Liver (tissue), 9 donors: ENCODE results near the gene APOL4. TPM values are rescaled to one million over a fixed set of nuclear protein-coding genes. Genes with fewer than 3 reads are reported as not detected.

ENCODE experiments used
- DNase-seq: peaks from one replicate; pipeline ENCODE4 v3.0.0-alpha.2; 2017; ENCODE audit warnings: low spot score
- H3K27ac ChIP-seq, 2 donors: one replicate each; pipeline ENCODE4 v1.7.0; 2013; ENCODE audit warnings: inconsistent platforms in 2 of 2, low read length in 2 of 2, control low read depth in 1 of 2, low read depth in 1 of 2, mild to moderate bottlenecking in 1 of 2
- H3K27me3 ChIP-seq, 4 donors: one replicate each; pipeline versions ENCODE4 v1.6.1 to v1.7.0; 2013; ENCODE audit warnings: low read length in 3 of 4, inconsistent platforms in 1 of 4, mild to moderate bottlenecking in 1 of 4, moderate library complexity in 1 of 4; ENCODE audit not compliant: control insufficient read depth in 4 of 4, insufficient read depth in 4 of 4
- H3K36me3 ChIP-seq, 4 donors: one replicate each; pipeline versions ENCODE4 v1.6.1 to v1.7.0; 2013; ENCODE audit warnings: low read length in 3 of 4, mild to moderate bottlenecking in 3 of 4, low read depth in 1 of 4, moderate library complexity in 1 of 4; ENCODE audit not compliant: control insufficient read depth in 4 of 4, insufficient read depth in 3 of 4
- H3K4me1 ChIP-seq, 4 donors: one replicate each; pipeline versions ENCODE4 v1.6.1 to v1.7.0; 2013; ENCODE audit warnings: low read length in 3 of 4, mild to moderate bottlenecking in 3 of 4, moderate library complexity in 1 of 4; ENCODE audit not compliant: control insufficient read depth in 4 of 4, insufficient read depth in 4 of 4
- H3K4me3 ChIP-seq, 3 donors: one replicate each; pipeline versions ENCODE4 v1.6.1 to v1.7.0; 2013; ENCODE audit warnings: low read length in 3 of 3, control low read depth in 1 of 3, low read depth in 1 of 3, mild to moderate bottlenecking in 1 of 3
- H3K9ac ChIP-seq, 2 donors: one replicate each; pipeline ENCODE4 v1.7.0; 2013; ENCODE audit warnings: low read length in 2 of 2, mild to moderate bottlenecking in 2 of 2, moderate library complexity in 2 of 2, control low read depth in 1 of 2, low read depth in 1 of 2
- H3K9me3 ChIP-seq, 4 donors: one replicate each; pipeline versions ENCODE4 v1.6.1 to v1.7.0; 2013; ENCODE audit warnings: low read length in 3 of 4; ENCODE audit not compliant: control insufficient read depth in 4 of 4
- EGR1 ChIP-seq, 2 donors: IDR thresholded peaks; 2 replicates each; pipeline ENCODE4 v1.6.1; 2016 to 2018; ENCODE audit warnings: antibody characterized with exemption in 2 of 2, low read depth in 2 of 2
- FOXA1 ChIP-seq: IDR thresholded peaks from 2 replicates; pipeline ENCODE4 v1.6.1; 2016; ENCODE audit warnings: antibody characterized with exemption
- FOXA2 ChIP-seq: IDR thresholded peaks from 2 replicates; pipeline ENCODE4 v1.6.1; 2016; ENCODE audit warnings: antibody characterized with exemption
- GABPA ChIP-seq, 2 donors: IDR thresholded peaks in 1 of 2; conservative IDR thresholded peaks in 1 of 2; 2 replicates each; pipeline ENCODE4 v1.6.1; 2016; ENCODE audit warnings: antibody characterized with exemption in 2 of 2, mild to moderate bottlenecking in 1 of 2, moderate library complexity in 1 of 2
- HNF4A ChIP-seq, 2 donors: conservative IDR thresholded peaks; 2 replicates each; pipeline ENCODE4 v1.6.1; 2016; ENCODE audit warnings: antibody characterized with exemption in 2 of 2, mild to moderate bottlenecking in 2 of 2
- HNF4G ChIP-seq: IDR thresholded peaks from 2 replicates; pipeline ENCODE4 v1.6.1; 2016; ENCODE audit warnings: antibody characterized with exemption
- JUND ChIP-seq, 2 donors: IDR thresholded peaks; 2 replicates each; pipeline ENCODE4 v1.6.1; 2016; ENCODE audit warnings: antibody characterized with exemption in 2 of 2
- RAD21 ChIP-seq, 2 donors: IDR thresholded peaks; 2 replicates each; pipeline ENCODE4 v1.6.1; 2016; ENCODE audit warnings: antibody characterized with exemption in 2 of 2, mild to moderate bottlenecking in 2 of 2
- RXRA ChIP-seq, 2 donors: IDR thresholded peaks; 2 replicates each; pipeline ENCODE4 v1.6.1; 2017 to 2018; ENCODE audit warnings: antibody characterized with exemption in 2 of 2, mild to moderate bottlenecking in 1 of 2
- SP1 ChIP-seq: IDR thresholded peaks from 2 replicates; pipeline ENCODE4 v1.6.1; 2018; ENCODE audit warnings: antibody characterized with exemption, mild to moderate bottlenecking
- YY1 ChIP-seq: IDR thresholded peaks from 2 replicates; pipeline ENCODE4 v1.6.1; 2016; ENCODE audit warnings: antibody characterized with exemption, mild to moderate bottlenecking
- WGBS: extraction: QIAGEN DNeasy Blood & Tissue Kit; methylation state at CpG from one replicate; pipeline ENCODE4 v1.1.7; 2013; 5-methylcytosine and 5-hydroxymethylcytosine counted together
- polyA plus RNA-seq, 2 donors: library from polyadenylated mRNA; stranded (reverse) in 1 of 2; unstranded in 1 of 2; fragments of 200-250 nt in 1 of 2; fragments of >200 nt in 1 of 2; fragmentation: Nextera tagmentation in 1 of 2; extraction: Ambion mirVana in 1 of 2; gene quantifications; one replicate each; pipeline versions ENCODE4 v1.2.1 to v1.2.3, GENCODE V29; 2013 to 2015
- total RNA-seq, 2 donors: library from RNA; depleted of rRNA; stranded (reverse); fragments of >200 nt; gene quantifications; one replicate each; pipeline ENCODE4 v1.2.3, GENCODE V29; 2014
- TF ChIP-seq, protein P1 (sequence below): fragments of 150-350 bp; IDR thresholded peaks from 2 replicates; pipeline ENCODE4 v1.5.1; 2017; ENCODE audit warnings: improper control_type of control experiment, low read depth, low read length; ENCODE audit not compliant: missing input control
- TF ChIP-seq, protein P2 (sequence below): IDR thresholded peaks from 2 replicates; pipeline ENCODE4 v1.6.1; 2016; ENCODE audit warnings: antibody characterized with exemption
- TF ChIP-seq, protein P3 (sequence below): IDR thresholded peaks from 2 replicates; pipeline ENCODE4 v1.6.1; 2016; ENCODE audit warnings: antibody characterized with exemption, mild to moderate bottlenecking
- TF ChIP-seq, protein P4 (sequence below): IDR thresholded peaks from 2 replicates; pipeline ENCODE4 v1.6.1; 2016; ENCODE audit warnings: antibody characterized with exemption
- TF ChIP-seq, protein P5 (sequence below): IDR thresholded peaks from 2 replicates; pipeline ENCODE4 v1.6.1; 2016; ENCODE audit warnings: antibody characterized with exemption
- donor health status: healthy.
- donor health status: healthy.
- donor health status: healthy.
- donor health status: healthy.
- donor health status: healthy.

The APOL4 gene
- total and polyA plus RNA-seq, 4 donors: 0.59 to 2.3 (median 1.8) TPM

DNA sequence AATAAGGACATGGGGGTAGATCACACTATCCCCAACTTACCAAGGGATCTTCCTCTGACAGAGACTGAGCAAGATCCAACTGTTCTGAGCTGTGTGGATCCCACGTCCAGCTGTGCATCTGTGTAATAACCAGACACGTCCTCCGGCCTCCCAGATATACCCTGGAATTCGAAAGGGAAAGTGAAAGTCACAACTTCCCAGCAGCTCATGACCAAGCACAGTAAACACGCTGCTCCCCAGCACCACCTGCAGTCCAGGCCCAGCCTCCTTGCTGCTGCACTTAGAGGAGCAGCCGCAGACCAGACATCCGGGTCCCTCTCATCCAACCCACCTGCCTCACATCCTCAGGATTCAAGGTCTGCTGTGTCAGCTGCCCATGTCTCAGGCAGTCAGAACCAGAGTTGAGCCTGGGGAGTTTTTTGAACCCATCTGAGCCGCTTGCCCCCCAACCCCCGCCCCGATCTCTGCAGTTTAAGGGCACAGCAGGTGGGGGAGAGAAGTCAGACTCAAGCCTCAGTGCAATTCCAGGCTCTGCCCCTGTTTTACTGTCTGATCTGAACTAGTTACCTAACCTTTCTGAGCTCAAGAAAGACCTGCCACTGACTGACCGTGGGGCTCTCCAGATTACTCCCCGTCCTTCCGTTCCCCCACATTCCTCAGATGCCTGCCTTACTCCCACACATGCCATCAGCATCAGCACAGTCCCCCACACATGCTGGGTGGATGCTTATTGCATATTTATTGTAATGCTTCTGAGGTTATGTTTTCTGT, 38.0 kb upstream of the APOL4 start, which contains the start of gene APOL2 (continued):
- TF ChIP-seq, protein P1, sequence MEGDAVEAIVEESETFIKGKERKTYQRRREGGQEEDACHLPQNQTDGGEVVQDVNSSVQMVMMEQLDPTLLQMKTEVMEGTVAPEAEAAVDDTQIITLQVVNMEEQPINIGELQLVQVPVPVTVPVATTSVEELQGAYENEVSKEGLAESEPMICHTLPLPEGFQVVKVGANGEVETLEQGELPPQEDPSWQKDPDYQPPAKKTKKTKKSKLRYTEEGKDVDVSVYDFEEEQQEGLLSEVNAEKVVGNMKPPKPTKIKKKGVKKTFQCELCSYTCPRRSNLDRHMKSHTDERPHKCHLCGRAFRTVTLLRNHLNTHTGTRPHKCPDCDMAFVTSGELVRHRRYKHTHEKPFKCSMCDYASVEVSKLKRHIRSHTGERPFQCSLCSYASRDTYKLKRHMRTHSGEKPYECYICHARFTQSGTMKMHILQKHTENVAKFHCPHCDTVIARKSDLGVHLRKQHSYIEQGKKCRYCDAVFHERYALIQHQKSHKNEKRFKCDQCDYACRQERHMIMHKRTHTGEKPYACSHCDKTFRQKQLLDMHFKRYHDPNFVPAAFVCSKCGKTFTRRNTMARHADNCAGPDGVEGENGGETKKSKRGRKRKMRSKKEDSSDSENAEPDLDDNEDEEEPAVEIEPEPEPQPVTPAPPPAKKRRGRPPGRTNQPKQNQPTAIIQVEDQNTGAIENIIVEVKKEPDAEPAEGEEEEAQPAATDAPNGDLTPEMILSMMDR: peak; percentile 55
- TF ChIP-seq HNF4G: no peak

DNA sequence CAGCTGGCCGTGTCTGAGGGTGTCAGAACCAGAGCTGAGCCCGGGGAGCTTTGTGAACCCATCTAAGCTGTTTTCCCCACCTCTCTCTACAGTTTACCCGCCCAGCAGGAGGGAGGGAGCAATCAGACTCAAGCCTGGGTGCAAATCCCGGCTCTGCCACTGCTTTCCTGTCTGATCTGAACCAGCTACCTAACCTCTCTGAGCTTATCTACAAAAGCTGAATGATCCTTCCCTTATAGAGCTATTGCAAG, 37.5 kb upstream of the APOL4 start:
- Histone ChIP-seq H3K36me3 (peaks cover 0 to 7% (median 3%) of the 10 kb centered on the region in 4 donors), H3K4me1 (peaks cover 7 to 43% (median 36%) of the 10 kb centered on the region in 4 donors), H3K9ac (peak overlapping the region; percentile 96 to 99), H3K27me3 (no peaks in the 10 kb centered on the region), H3K27ac (peak overlapping the region; percentile 80 to 82), H3K4me3 (peak overlapping the region; percentile 82 to 97 (median 94)), H3K9me3 (no peaks in the 10 kb centered on the region)
- DNase-seq: no peak
- TF ChIP-seq HNF4A (conservative IDR thresholded peaks at IDR 0.05): no peak
- TF ChIP-seq SP1: no peak
- no peak for TF ChIP-seq FOXA1
- TF ChIP-seq JUND (IDR thresholded peaks at IDR 0.05): no peak
- no peak for TF ChIP-seq YY1
- no peak for TF ChIP-seq RXRA (IDR thresholded peaks at IDR 0.05)
- no peak for TF ChIP-seq GABPA (IDR thresholded peaks at IDR 0.05 in 1 of 2, conservative IDR thresholded peaks at IDR 0.05 in 1 of 2)
- TF ChIP-seq, protein P1: no peak
- TF ChIP-seq EGR1 (IDR thresholded peaks at IDR 0.05; ENCODE audit: low read depth in 2 of 2): no peak
- TF ChIP-seq, protein P2, sequence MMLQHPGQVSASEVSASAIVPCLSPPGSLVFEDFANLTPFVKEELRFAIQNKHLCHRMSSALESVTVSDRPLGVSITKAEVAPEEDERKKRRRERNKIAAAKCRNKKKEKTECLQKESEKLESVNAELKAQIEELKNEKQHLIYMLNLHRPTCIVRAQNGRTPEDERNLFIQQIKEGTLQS: no peak
- TF ChIP-seq, protein P3, sequence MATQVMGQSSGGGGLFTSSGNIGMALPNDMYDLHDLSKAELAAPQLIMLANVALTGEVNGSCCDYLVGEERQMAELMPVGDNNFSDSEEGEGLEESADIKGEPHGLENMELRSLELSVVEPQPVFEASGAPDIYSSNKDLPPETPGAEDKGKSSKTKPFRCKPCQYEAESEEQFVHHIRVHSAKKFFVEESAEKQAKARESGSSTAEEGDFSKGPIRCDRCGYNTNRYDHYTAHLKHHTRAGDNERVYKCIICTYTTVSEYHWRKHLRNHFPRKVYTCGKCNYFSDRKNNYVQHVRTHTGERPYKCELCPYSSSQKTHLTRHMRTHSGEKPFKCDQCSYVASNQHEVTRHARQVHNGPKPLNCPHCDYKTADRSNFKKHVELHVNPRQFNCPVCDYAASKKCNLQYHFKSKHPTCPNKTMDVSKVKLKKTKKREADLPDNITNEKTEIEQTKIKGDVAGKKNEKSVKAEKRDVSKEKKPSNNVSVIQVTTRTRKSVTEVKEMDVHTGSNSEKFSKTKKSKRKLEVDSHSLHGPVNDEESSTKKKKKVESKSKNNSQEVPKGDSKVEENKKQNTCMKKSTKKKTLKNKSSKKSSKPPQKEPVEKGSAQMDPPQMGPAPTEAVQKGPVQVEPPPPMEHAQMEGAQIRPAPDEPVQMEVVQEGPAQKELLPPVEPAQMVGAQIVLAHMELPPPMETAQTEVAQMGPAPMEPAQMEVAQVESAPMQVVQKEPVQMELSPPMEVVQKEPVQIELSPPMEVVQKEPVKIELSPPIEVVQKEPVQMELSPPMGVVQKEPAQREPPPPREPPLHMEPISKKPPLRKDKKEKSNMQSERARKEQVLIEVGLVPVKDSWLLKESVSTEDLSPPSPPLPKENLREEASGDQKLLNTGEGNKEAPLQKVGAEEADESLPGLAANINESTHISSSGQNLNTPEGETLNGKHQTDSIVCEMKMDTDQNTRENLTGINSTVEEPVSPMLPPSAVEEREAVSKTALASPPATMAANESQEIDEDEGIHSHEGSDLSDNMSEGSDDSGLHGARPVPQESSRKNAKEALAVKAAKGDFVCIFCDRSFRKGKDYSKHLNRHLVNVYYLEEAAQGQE: no peak
- no peak for TF ChIP-seq HNF4G
- TF ChIP-seq, protein P4, sequence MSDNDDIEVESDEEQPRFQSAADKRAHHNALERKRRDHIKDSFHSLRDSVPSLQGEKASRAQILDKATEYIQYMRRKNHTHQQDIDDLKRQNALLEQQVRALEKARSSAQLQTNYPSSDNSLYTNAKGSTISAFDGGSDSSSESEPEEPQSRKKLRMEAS: no peak
- TF ChIP-seq FOXA2: no peak
- TF ChIP-seq, protein P5, sequence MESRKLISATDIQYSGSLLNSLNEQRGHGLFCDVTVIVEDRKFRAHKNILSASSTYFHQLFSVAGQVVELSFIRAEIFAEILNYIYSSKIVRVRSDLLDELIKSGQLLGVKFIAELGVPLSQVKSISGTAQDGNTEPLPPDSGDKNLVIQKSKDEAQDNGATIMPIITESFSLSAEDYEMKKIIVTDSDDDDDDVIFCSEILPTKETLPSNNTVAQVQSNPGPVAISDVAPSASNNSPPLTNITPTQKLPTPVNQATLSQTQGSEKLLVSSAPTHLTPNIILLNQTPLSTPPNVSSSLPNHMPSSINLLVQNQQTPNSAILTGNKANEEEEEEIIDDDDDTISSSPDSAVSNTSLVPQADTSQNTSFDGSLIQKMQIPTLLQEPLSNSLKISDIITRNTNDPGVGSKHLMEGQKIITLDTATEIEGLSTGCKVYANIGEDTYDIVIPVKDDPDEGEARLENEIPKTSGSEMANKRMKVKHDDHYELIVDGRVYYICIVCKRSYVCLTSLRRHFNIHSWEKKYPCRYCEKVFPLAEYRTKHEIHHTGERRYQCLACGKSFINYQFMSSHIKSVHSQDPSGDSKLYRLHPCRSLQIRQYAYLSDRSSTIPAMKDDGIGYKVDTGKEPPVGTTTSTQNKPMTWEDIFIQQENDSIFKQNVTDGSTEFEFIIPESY: no peak
- no peak for TF ChIP-seq RAD21 (IDR thresholded peaks at IDR 0.05)
- 0% methylated on average over 4 of the region's 4 CpGs for WGBS
